ENCODE data around the gene KLHDC2. TPM values are rescaled to one million over a fixed set of nuclear protein-coding genes. Genes with fewer than 3 reads are reported as not detected.

Gene KLHDC2
- total RNA-seq, 2 experiments from 2014 or later = 53.7 to 68.0 TPM

DNA sequence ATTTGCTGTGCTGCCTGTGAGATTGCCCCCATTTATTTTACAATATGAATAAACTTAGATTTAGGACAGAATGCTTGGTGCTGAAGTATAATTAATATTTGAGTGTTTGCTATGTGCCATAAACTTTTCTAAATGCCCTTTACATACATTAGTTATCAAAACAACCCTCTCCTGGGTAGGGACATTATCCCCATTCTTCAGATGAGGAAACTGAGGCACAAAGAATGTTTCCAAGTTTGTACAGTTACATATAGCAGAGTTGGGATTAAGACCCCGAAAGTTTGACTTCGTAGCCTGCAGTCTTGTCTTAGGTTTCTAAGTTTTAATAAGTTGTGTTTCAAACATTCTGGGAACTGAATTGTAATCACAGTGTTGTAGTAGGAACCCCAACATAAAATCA is 18.4 kb downstream of the KLHDC2 start:
- Histone ChIP-seq H3K36me3 (ENCODE audit: insufficient read depth, low read length) (peaks cover 97% of the 10 kb centered on the region), H3K27ac (ENCODE audit: low read depth, low read length, poor library complexity, severe bottlenecking) (no peak overlapping the region)
- intact Hi-C loops (cut with micrococcal nuclease; ENCODE audit: unreplicated experiment) = no loop called here

DNA sequence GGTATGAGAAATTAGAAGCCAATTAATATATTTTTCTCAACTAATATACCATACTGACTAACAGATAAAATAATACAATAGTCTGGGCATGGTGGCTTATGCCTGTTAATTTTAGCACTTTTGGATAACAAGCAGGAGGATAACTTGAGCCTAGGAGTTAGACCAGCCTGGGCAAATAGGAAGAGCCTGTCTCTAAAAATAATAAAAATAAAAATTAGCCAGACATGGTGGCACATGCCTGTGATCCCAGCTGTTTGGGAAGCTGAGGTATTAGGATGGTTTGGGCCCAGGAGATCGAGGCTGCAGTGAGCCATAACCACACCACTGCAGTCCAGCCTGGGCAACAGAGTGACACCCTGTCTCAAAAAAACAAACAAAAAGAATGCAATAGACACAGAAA is 24.7 kb downstream of the KLHDC2 start:
- BruUV-seq (replicated peaks) = no TSS peak
- Histone ChIP-seq H3K9me3 (ENCODE audit: low read length) (no peaks in the 10 kb centered on the region), H3K4me3 (ENCODE audit: low read depth, low read length, poor library complexity, severe bottlenecking) (no peak overlapping the region), H4K20me1 (ENCODE audit: insufficient read depth, low read length) (no peaks in the 10 kb centered on the region), H3K4me2 (ENCODE audit: low read length) (no peak overlapping the region), H3K79me2 (ENCODE audit: insufficient read depth, low read depth, low read length) (no peaks in the 10 kb centered on the region), H3K9me2 (ENCODE audit: insufficient read depth, low read length) (no peaks in the 10 kb centered on the region), H3K4me1 (ENCODE audit: insufficient read depth, low read length, poor library complexity, severe bottlenecking) (no peaks in the 10 kb centered on the region), H3K27ac (ENCODE audit: low read depth, low read length, poor library complexity, severe bottlenecking) (no peak overlapping the region), H3K36me3 (ENCODE audit: insufficient read depth, low read length) (peaks cover 97% of the 10 kb centered on the region), H2AFZ (ENCODE audit: low read length) (no peak overlapping the region)
- CTCF ChIA-PET (ENCODE audit: unreplicated experiment) = no interaction called here
- TF ChIP-seq EZH2phosphoT487 (IDR thresholded peaks at IDR 0.05; ENCODE audit: borderline replicate concordance, low read depth, low read length) = no peak
- TF ChIP-seq, protein P1, sequence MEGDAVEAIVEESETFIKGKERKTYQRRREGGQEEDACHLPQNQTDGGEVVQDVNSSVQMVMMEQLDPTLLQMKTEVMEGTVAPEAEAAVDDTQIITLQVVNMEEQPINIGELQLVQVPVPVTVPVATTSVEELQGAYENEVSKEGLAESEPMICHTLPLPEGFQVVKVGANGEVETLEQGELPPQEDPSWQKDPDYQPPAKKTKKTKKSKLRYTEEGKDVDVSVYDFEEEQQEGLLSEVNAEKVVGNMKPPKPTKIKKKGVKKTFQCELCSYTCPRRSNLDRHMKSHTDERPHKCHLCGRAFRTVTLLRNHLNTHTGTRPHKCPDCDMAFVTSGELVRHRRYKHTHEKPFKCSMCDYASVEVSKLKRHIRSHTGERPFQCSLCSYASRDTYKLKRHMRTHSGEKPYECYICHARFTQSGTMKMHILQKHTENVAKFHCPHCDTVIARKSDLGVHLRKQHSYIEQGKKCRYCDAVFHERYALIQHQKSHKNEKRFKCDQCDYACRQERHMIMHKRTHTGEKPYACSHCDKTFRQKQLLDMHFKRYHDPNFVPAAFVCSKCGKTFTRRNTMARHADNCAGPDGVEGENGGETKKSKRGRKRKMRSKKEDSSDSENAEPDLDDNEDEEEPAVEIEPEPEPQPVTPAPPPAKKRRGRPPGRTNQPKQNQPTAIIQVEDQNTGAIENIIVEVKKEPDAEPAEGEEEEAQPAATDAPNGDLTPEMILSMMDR (conservative IDR thresholded peaks at IDR 0.05; ENCODE audit: low read length) = no peak
- POLR2A ChIA-PET = interaction anchor here (0.7 kb wide), 1 partner anchor 25 kb away, joined by 3 read pairs; the partner anchor contains the start of gene KLHDC2
- DNase-seq (ENCODE audit: low spot score) = no peak
- intact Hi-C loops (cut with micrococcal nuclease; ENCODE audit: unreplicated experiment) = no loop called here

More for the DNA sequence above, 18.4 kb downstream of the KLHDC2 start:
- POLR2A ChIA-PET = interaction anchor here (0.5 to 0.6 kb wide), 2 partner anchors 10 to 501 kb away, joined by 3 to 4 read pairs; no protein-coding TSS in a partner anchor
- Histone ChIP-seq H3K4me1 (ENCODE audit: insufficient read depth, low read length, poor library complexity, severe bottlenecking) (no peaks in the 10 kb centered on the region), H4K20me1 (ENCODE audit: insufficient read depth, low read length) (no peaks in the 10 kb centered on the region), H3K9me2 (ENCODE audit: insufficient read depth, low read length) (no peaks in the 10 kb centered on the region), H2AFZ (ENCODE audit: low read length) (no peak overlapping the region), H3K4me3 (ENCODE audit: low read depth, low read length, poor library complexity, severe bottlenecking) (no peak overlapping the region), H3K79me2 (ENCODE audit: insufficient read depth, low read depth, low read length) (no peaks in the 10 kb centered on the region), H3K4me2 (ENCODE audit: low read length) (no peak overlapping the region), H3K9me3 (ENCODE audit: low read length) (no peaks in the 10 kb centered on the region)
- CTCF ChIA-PET (ENCODE audit: unreplicated experiment) = no interaction called here
- DNase-seq (ENCODE audit: low spot score) = no peak
- BruUV-seq (replicated peaks) = no TSS peak
- TF ChIP-seq, protein P1 (conservative IDR thresholded peaks at IDR 0.05; ENCODE audit: low read length) = no peak
- no peak for TF ChIP-seq EZH2phosphoT487 (IDR thresholded peaks at IDR 0.05; ENCODE audit: borderline replicate concordance, low read depth, low read length)

DNA sequence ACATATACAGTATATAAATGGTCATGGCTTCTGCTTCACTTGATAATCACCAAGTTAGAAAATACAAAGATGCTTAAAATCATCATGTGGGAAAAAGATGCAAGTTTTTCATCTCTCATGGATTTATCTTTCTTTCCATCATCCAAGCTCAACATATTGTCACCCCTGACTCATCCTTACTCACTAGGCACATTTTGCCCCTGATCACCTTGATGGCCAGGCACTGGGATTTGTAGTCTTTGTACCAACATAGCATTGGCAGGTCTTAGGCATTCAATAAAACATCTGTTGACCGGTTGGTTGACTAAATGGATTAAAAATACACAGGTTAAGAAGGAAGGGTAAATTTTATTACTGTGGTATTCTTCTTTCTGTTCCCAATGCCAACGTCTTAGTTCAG is 28.1 kb downstream of the KLHDC2 start:
- Histone ChIP-seq H4K20me1 (ENCODE audit: insufficient read depth, low read length) (no peaks in the 10 kb centered on the region), H3K36me3 (ENCODE audit: insufficient read depth, low read length) (peaks cover 98% of the 10 kb centered on the region), H3K9me3 (ENCODE audit: low read length) (no peaks in the 10 kb centered on the region), H3K4me3 (ENCODE audit: low read depth, low read length, poor library complexity, severe bottlenecking) (no peak overlapping the region), H3K79me2 (ENCODE audit: insufficient read depth, low read depth, low read length) (no peaks in the 10 kb centered on the region), H3K4me1 (ENCODE audit: insufficient read depth, low read length, poor library complexity, severe bottlenecking) (no peaks in the 10 kb centered on the region), H3K9me2 (ENCODE audit: insufficient read depth, low read length) (no peaks in the 10 kb centered on the region), H3K4me2 (ENCODE audit: low read length) (no peak overlapping the region), H2AFZ (ENCODE audit: low read length) (no peak overlapping the region), H3K27ac (ENCODE audit: low read depth, low read length, poor library complexity, severe bottlenecking) (no peak overlapping the region)
- no TSS peak for BruUV-seq (replicated peaks)
- intact Hi-C loops (cut with micrococcal nuclease; ENCODE audit: unreplicated experiment) = no loop called here
- ChIA-PET POLR2A (interaction anchor here (1.4 kb wide), 1 partner anchor 15 kb away, joined by 6 read pairs; no protein-coding TSS in a partner anchor), CTCF (ENCODE audit: unreplicated experiment) (no interaction called here)
- TF ChIP-seq, protein P1 (conservative IDR thresholded peaks at IDR 0.05; ENCODE audit: low read length) = no peak
- no peak for TF ChIP-seq EZH2phosphoT487 (IDR thresholded peaks at IDR 0.05; ENCODE audit: borderline replicate concordance, low read depth, low read length)
- DNase-seq (ENCODE audit: low spot score) = no peak

Measured in OCI-LY7 (cell line).